SK-N-SH treated with all-trans-retinoic acid at 6 μM for 48 hours (cell line): ENCODE data around the gene FAM240B.

Experiments
- ATAC-seq: fragments of 200-7000 bp; cut with Tn5 transposase; 3 replicates; pipeline ENCODE4 v1.9.1; 2020; ENCODE audit warnings: mild to moderate bottlenecking, moderate library complexity
- ARNTL ChIP-seq: fragments of 450-650 bp; formaldehyde crosslinking; IDR thresholded peaks from 2 replicates; pipeline ENCODE4 v1.5.0; 2020; ENCODE audit warnings: low read depth, mild to moderate bottlenecking, moderate library complexity, borderline replicate concordance
- BACH2 ChIP-seq: fragments of 250-450 bp; sonication (Bioruptor Pico); IDR thresholded peaks from 2 replicates; pipeline ENCODE4 v1.9.0; 2021; ENCODE audit warnings: mild to moderate bottlenecking, borderline replicate concordance
- CREB5 ChIP-seq: fragments of 250-450 bp; sonication (Bioruptor Pico); IDR thresholded peaks from 2 replicates; pipeline ENCODE4 v1.5.1; 2020; ENCODE audit warnings: low read depth, mild to moderate bottlenecking, moderate library complexity
- CSDC2 ChIP-seq: fragments of 250-450 bp; sonication (Bioruptor Pico); IDR thresholded peaks from 2 replicates; pipeline ENCODE4 v1.5.0; 2020; ENCODE audit warnings: mild to moderate bottlenecking, moderate library complexity
- ESRRG ChIP-seq: fragments of 250-450 bp; sonication (Bioruptor Pico); IDR thresholded peaks from 2 replicates; pipeline ENCODE4 v1.6.1; 2021; ENCODE audit warnings: mild to moderate bottlenecking
- GLIS3 ChIP-seq: fragments of 250-450 bp; sonication (Bioruptor Pico); IDR thresholded peaks from 2 replicates; pipeline ENCODE4 v1.5.0; 2020; ENCODE audit warnings: mild to moderate bottlenecking, moderate library complexity
- ISL1 ChIP-seq: fragments of 250-450 bp; sonication (Bioruptor Pico); IDR thresholded peaks from 2 replicates; pipeline ENCODE4 v2.1.2; 2022; ENCODE audit warnings: mild to moderate bottlenecking, moderate library complexity
- OSR1 ChIP-seq: fragments of 250-450 bp; sonication (Bioruptor Pico); IDR thresholded peaks from 2 replicates; pipeline ENCODE4 v1.8.0; 2022; ENCODE audit warnings: moderate library complexity, mild to moderate bottlenecking, inconsistent platforms
- PATZ1 ChIP-seq: fragments of 250-450 bp; sonication (Bioruptor Pico); IDR thresholded peaks from 2 replicates; pipeline ENCODE4 v1.8.0; 2020; ENCODE audit warnings: mild to moderate bottlenecking, moderate library complexity, borderline replicate concordance
- POU6F1 ChIP-seq: fragments of 250-450 bp; sonication (Bioruptor Pico); IDR thresholded peaks from 2 replicates; pipeline ENCODE4 v1.8.0; 2021; ENCODE audit warnings: low read depth, mild to moderate bottlenecking, moderate library complexity, borderline replicate concordance
- PPARA ChIP-seq: fragments of 250-450 bp; sonication (Bioruptor Pico); IDR thresholded peaks from 2 replicates; pipeline ENCODE4 v1.5.0; 2020; ENCODE audit warnings: mild to moderate bottlenecking, borderline replicate concordance
- RARB ChIP-seq: fragments of 250-450 bp; sonication (Bioruptor Pico); IDR thresholded peaks from 2 replicates; pipeline ENCODE4 v1.8.0; 2021; ENCODE audit warnings: mild to moderate bottlenecking, moderate library complexity
- SNAI2 ChIP-seq: fragments of 250-450 bp; sonication (Bioruptor Pico); IDR thresholded peaks from 2 replicates; pipeline ENCODE4 v1.5.0; 2020; ENCODE audit warnings: mild to moderate bottlenecking, moderate library complexity
- TCF4 ChIP-seq: fragments of 250-450 bp; sonication (Bioruptor Pico); IDR thresholded peaks from 2 replicates; pipeline ENCODE4 v1.8.0; 2021; ENCODE audit warnings: mild to moderate bottlenecking, moderate library complexity, borderline replicate concordance
- TOX ChIP-seq: fragments of 250-450 bp; sonication (Bioruptor Pico); IDR thresholded peaks from 2 replicates; pipeline ENCODE4 v1.8.0; 2021; ENCODE audit warnings: mild to moderate bottlenecking, moderate library complexity, borderline replicate concordance
- TSHZ2 ChIP-seq: fragments of 250-450 bp; sonication (Bioruptor Pico); IDR thresholded peaks from 2 replicates; pipeline ENCODE4 v1.5.0; 2020; ENCODE audit warnings: mild to moderate bottlenecking, moderate library complexity
- ZC3H10 ChIP-seq: fragments of 250-450 bp; sonication (Bioruptor Pico); IDR thresholded peaks from 2 replicates; pipeline ENCODE4 v1.5.1; 2021; ENCODE audit warnings: mild to moderate bottlenecking, moderate library complexity
- ZFP3 ChIP-seq: fragments of 250-450 bp; sonication (Bioruptor Pico); IDR thresholded peaks from 2 replicates; pipeline ENCODE4 v1.5.0; 2020; ENCODE audit warnings: mild to moderate bottlenecking, moderate library complexity
- ZNF565 ChIP-seq: fragments of 450-650 bp; formaldehyde crosslinking; conservative IDR thresholded peaks from 2 replicates; pipeline ENCODE4 v1.5.0; 2020; ENCODE audit warnings: low read depth, mild to moderate bottlenecking, moderate library complexity
- ZNF70 ChIP-seq: fragments of 450-650 bp; formaldehyde crosslinking; IDR thresholded peaks from 2 replicates; pipeline ENCODE4 v1.5.0; 2020; ENCODE audit warnings: mild to moderate bottlenecking, moderate library complexity
- TF ChIP-seq, protein P1 (sequence below): fragments of 250-450 bp; sonication (Bioruptor Pico); IDR thresholded peaks from 2 replicates; pipeline ENCODE4 v1.5.1; 2021; ENCODE audit warnings: mild to moderate bottlenecking, moderate library complexity

Gene FAM240B

DNA sequence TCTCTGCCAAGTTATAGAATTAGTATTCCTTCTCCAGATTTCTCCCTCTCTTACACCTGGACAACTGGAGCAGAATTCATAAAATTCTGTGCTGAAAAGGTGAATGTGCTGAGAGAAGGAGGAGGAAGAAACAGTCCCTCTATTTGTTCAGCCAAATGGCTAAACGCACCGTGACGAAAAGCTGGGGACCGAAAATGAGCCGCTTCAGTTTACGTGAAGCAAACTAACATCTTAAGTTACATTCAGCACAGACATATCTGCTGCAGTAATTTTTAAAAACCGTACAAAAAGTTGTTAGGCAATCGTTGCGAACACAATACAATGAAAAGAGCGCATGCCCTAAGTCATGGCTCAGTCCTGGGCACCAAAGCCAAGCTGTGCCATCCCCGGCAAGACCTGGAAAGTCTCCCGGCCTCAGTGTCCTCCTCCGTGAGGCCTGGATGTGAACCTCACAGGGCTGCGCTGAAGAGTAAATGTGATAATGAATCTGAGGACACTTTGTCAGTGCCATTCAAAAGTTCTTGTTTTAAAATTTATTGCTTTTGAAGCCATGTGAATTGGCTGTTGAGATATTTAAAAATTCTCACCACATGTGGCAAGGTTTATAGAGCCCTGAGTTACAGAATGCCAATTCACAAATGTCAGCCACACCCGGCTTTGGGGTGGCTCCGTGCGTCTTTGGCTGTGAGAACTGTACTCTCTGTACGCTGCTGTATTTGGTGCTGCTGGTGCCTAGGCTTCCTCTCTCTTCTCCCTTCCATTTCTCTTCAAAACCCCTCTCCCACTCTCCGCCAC is 46.3 kb downstream of the FAM240B start:
- TF ChIP-seq ZNF565 (CRISPR knock-in tag) (no peak), CSDC2 (CRISPR knock-in tag) (no peak), ESRRG (CRISPR knock-in tag) (no peak), CREB5 (CRISPR knock-in tag) (no peak), TSHZ2 (CRISPR knock-in tag) (no peak), TOX (CRISPR knock-in tag) (no peak), PATZ1 (CRISPR knock-in tag) (no peak), ISL1 (no peak), OSR1 (CRISPR knock-in tag) (no peak)
- TF ChIP-seq, protein P1, sequence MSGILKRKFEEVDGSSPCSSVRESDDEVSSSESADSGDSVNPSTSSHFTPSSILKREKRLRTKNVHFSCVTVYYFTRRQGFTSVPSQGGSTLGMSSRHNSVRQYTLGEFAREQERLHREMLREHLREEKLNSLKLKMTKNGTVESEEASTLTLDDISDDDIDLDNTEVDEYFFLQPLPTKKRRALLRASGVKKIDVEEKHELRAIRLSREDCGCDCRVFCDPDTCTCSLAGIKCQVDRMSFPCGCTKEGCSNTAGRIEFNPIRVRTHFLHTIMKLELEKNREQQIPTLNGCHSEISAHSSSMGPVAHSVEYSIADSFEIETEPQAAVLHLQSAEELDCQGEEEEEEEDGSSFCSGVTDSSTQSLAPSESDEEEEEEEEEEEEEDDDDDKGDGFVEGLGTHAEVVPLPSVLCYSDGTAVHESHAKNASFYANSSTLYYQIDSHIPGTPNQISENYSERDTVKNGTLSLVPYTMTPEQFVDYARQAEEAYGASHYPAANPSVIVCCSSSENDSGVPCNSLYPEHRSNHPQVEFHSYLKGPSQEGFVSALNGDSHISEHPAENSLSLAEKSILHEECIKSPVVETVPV (CRISPR knock-in tag), result no peak
- no peak for ATAC-seq

DNA sequence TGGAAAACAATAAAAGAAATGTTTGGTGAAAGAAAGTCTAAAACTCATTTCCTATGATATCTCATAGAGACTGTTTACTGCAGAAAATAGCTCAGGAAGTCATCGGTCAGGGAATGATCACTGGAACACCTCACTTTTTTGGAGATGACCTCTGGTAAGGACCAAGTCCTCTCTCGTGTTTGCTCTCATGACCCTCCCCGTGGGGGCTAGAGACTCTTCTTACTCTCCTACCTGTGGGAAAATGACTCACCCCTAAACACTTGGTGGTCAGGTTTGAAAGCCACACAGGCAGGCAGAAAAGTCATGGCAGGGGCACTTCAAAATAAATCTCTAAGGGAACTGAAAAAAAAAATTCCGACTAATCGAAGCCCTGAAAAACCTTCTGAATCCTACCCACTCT is 48.2 kb downstream of the FAM240B start:
- TF ChIP-seq SNAI2 (CRISPR knock-in tag) (no peak), RARB (no peak), ZC3H10 (CRISPR knock-in tag) (no peak), PATZ1 (CRISPR knock-in tag) (no peak), ZFP3 (CRISPR knock-in tag) (no peak), ZNF70 (CRISPR knock-in tag) (no peak), GLIS3 (CRISPR knock-in tag) (no peak), ARNTL (CRISPR knock-in tag) (no peak), ESRRG (CRISPR knock-in tag) (no peak), BACH2 (CRISPR knock-in tag) (no peak)
- no peak for ATAC-seq

GRCh38 chr9:38671372-38671731 is 48.6 kb downstream of the FAM240B start:
- no peak for ATAC-seq
- TF ChIP-seq ISL1 (no peak), TCF4 (CRISPR knock-in tag) (no peak), GLIS3 (CRISPR knock-in tag) (no peak), ZNF70 (CRISPR knock-in tag) (no peak), PATZ1 (CRISPR knock-in tag) (no peak), RARB (no peak), POU6F1 (CRISPR knock-in tag) (no peak), ZFP3 (CRISPR knock-in tag) (no peak), SNAI2 (CRISPR knock-in tag) (no peak), OSR1 (CRISPR knock-in tag) (no peak), ARNTL (CRISPR knock-in tag) (no peak), PPARA (CRISPR knock-in tag) (no peak), CREB5 (CRISPR knock-in tag) (no peak), BACH2 (CRISPR knock-in tag) (no peak)
